Hepatocyte (in vitro differentiated cells): ENCODE measurements around the gene OR10G2.

Experiments used
- EZH2phosphoT487 ChIP-seq: fragments of 200-600 bp; sonication (generic); IDR thresholded peaks from one replicate; pipeline ENCODE4 v1.6.1; 2018; ENCODE audit warnings: antibody characterized with exemption, mild to moderate bottlenecking, low read depth, moderate library complexity; ENCODE audit not compliant: unreplicated experiment, severe bottlenecking
- TF ChIP-seq, protein P1 (sequence below): fragments of 200-600 bp; sonication (generic); IDR thresholded peaks from 2 replicates; pipeline ENCODE4 v1.5.1; 2016; ENCODE audit warnings: antibody characterized with exemption, mild to moderate bottlenecking; ENCODE audit not compliant: poor library complexity

DNA sequence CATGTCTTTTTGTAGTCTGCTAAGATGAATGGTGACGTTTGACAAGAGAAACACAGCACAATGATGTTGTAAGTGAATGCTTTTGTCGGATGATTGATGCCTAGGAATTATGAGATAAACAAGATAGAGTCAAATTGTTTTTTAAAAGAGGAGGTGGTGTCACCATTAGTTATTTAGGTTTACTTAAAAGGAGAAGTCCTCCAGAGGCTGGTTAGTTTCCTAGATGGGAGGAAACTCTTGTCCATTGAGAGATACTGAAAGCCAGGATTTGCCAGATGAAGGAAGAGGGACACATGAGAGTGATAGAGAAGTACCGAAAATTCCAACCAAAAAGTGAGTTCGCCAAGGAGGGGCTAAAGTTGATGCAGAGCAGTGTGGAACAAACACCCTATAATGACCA lies at the start of gene OR10G2:
- TF ChIP-seq, protein P1, sequence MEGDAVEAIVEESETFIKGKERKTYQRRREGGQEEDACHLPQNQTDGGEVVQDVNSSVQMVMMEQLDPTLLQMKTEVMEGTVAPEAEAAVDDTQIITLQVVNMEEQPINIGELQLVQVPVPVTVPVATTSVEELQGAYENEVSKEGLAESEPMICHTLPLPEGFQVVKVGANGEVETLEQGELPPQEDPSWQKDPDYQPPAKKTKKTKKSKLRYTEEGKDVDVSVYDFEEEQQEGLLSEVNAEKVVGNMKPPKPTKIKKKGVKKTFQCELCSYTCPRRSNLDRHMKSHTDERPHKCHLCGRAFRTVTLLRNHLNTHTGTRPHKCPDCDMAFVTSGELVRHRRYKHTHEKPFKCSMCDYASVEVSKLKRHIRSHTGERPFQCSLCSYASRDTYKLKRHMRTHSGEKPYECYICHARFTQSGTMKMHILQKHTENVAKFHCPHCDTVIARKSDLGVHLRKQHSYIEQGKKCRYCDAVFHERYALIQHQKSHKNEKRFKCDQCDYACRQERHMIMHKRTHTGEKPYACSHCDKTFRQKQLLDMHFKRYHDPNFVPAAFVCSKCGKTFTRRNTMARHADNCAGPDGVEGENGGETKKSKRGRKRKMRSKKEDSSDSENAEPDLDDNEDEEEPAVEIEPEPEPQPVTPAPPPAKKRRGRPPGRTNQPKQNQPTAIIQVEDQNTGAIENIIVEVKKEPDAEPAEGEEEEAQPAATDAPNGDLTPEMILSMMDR, result no peak
- no peak for TF ChIP-seq EZH2phosphoT487
